ENCODE measurements around the gene SDF4.

SDF4 gene

DNA sequence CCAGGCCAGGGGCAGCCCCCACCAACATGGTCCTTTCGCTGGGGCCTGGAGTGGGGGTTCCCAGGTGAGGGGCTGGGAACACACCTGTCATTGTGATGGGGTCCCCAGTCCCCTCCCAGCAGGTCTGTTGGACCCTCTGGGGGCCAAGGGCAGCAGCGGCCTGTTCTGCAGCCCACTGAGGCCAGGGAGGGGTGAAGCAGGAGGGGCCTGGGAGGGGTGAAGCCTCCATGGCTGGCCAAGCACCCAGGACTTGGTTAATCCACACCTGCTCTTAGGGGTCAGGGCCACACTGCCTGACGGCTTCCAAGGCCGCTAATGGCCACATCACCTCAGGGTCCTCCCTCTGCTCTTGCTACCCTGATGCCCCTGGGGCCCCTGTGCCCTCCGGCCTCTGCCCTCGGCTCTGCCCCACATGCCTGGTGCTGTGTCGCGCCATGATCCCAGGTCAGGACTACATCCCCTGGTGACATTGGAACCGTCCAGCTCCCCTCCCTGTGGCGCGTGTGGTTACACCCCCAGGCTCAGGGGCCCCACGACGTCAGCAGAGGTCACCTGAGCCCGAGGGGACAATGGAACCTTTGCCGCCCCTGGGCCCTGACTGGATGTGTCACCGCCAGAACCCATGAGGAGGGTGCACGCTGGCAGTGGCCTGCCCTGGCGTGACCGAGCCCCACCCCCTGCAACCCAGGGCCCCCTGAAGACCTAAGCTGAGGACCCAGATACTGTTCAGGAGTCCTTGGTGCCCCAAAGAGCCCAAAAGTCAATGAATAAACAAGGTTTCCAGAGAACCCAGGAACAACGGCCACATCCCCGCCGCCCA, 32.5 kb downstream of the SDF4 start:
- no peak overlapping the region for H3K4me3 ChIP-seq (ENCODE audit: low read depth, low read length, poor library complexity, severe bottlenecking)
- H3K9ac ChIP-seq (ENCODE audit: low read length): no peak overlapping the region
- no peak overlapping the region for H2AFZ ChIP-seq (ENCODE audit: low read length)
- H3K79me2 ChIP-seq (ENCODE audit: insufficient read depth, low read length): no peaks in the 10 kb centered on the region
- no peaks in the 10 kb centered on the region for H3K4me1 ChIP-seq (ENCODE audit: insufficient read depth, low read length, severe bottlenecking)
- no peaks in the 10 kb centered on the region for H3K9me2 ChIP-seq (ENCODE audit: low read depth, low read length)
- TF ChIP-seq CTCF (IDR thresholded peaks at IDR 0.05; ENCODE audit: low read length) (no peak), EZH2 (IDR thresholded peaks at IDR 0.05; ENCODE audit: borderline replicate concordance, low read length) (no peak)
- no peaks in the 10 kb centered on the region for H3K36me3 ChIP-seq (ENCODE audit: insufficient read depth, low read length)
- peaks cover 4% of the 10 kb centered on the region; the same call in 1 of the 2 replicates for H3K9me3 ChIP-seq (ENCODE audit: low read length)
- no peaks in the 10 kb centered on the region for H4K20me1 ChIP-seq (ENCODE audit: insufficient read depth, low read length)
- peaks cover 9% of the 10 kb centered on the region for H3K27me3 ChIP-seq (ENCODE audit: insufficient read depth, low read length)
- H3F3A ChIP-seq (ENCODE audit: insufficient read depth, low read length): no peaks in the 10 kb centered on the region
- H3K27ac ChIP-seq (ENCODE audit: low read depth, low read length, poor library complexity, severe bottlenecking): no peak overlapping the region
- H3K4me2 ChIP-seq (ENCODE audit: low read length): no peak overlapping the region

GRCh38 chr1:1198423-1199140, 33.2 kb downstream of the SDF4 start:
- Histone ChIP-seq H3K27ac (ENCODE audit: low read depth, low read length, poor library complexity, severe bottlenecking) (no peak overlapping the region), H3K36me3 (ENCODE audit: insufficient read depth, low read length) (no peaks in the 10 kb centered on the region), H3K4me2 (ENCODE audit: low read length) (no peak overlapping the region), H3K4me1 (ENCODE audit: insufficient read depth, low read length, severe bottlenecking) (no peaks in the 10 kb centered on the region), H4K20me1 (ENCODE audit: insufficient read depth, low read length) (no peaks in the 10 kb centered on the region), H3F3A (ENCODE audit: insufficient read depth, low read length) (no peaks in the 10 kb centered on the region), H3K9ac (ENCODE audit: low read length) (no peak overlapping the region), H3K27me3 (ENCODE audit: insufficient read depth, low read length) (peaks cover 12% of the 10 kb centered on the region), H3K9me2 (ENCODE audit: low read depth, low read length) (no peaks in the 10 kb centered on the region), H3K4me3 (ENCODE audit: low read depth, low read length, poor library complexity, severe bottlenecking) (no peak overlapping the region), H2AFZ (ENCODE audit: low read length) (no peak overlapping the region), H3K79me2 (ENCODE audit: insufficient read depth, low read length) (no peaks in the 10 kb centered on the region), H3K9me3 (ENCODE audit: low read length) (peaks cover 4% of the 10 kb centered on the region; the same call in 1 of the 2 replicates)
- no peak for TF ChIP-seq EZH2 (IDR thresholded peaks at IDR 0.05; ENCODE audit: borderline replicate concordance, low read length)
- TF ChIP-seq CTCF (IDR thresholded peaks at IDR 0.05; ENCODE audit: low read length): no peak

DNA sequence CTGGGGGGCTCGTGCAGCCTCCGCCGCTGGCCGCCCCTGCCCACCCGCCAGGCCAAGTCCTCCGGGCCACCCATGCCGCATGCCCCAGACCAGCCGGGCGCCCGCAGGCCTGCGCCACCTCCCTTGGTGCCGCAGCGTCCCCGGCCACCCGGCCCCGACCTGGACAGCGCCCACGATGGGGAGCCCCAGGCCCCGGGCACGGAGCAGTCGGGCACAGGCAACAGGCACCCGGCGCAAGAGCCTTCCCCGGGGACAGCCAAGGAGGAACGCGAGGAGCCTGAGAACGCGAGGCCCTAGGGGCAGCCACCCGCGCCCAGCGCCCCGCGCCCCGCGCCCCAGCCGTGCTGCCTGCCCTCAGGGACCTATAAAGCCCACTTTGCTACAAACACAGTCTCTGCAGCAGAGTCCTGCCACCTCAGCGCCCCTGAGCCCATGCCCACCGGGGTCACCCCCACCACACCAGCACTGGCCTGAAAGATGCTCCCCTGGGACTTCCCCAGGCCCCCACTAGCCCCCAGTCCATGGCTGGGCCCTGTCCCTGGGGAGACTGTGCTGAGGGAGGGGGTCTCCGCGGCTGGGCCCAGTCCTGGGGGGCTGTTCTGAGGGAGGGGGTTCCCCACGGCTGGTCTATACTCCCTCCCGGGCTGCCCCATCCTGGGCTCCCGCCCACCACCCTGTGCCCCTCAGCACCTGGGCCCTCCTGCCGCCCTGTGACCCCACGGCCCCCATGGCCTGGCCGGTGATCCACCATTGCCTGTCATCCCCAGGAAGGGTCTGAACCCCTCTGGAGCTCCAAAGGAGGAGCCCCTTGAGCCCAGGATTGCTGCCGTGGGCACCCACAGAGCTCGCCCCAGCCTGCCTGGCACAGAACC, 34.0 kb downstream of the SDF4 start:
- H3K9me3 ChIP-seq (ENCODE audit: low read length): peaks cover 4% of the 10 kb centered on the region; the same call in 1 of the 2 replicates
- H3K36me3 ChIP-seq (ENCODE audit: insufficient read depth, low read length): no peaks in the 10 kb centered on the region
- no peak overlapping the region for H3K27ac ChIP-seq (ENCODE audit: low read depth, low read length, poor library complexity, severe bottlenecking)
- no peaks in the 10 kb centered on the region for H3K4me1 ChIP-seq (ENCODE audit: insufficient read depth, low read length, severe bottlenecking)
- H3K27me3 ChIP-seq (ENCODE audit: insufficient read depth, low read length): peaks cover 12% of the 10 kb centered on the region
- H3F3A ChIP-seq (ENCODE audit: insufficient read depth, low read length): no peaks in the 10 kb centered on the region
- no peaks in the 10 kb centered on the region for H4K20me1 ChIP-seq (ENCODE audit: insufficient read depth, low read length)
- no peaks in the 10 kb centered on the region for H3K9me2 ChIP-seq (ENCODE audit: low read depth, low read length)
- no peak overlapping the region for H2AFZ ChIP-seq (ENCODE audit: low read length)
- H3K4me2 ChIP-seq (ENCODE audit: low read length): no peak overlapping the region
- H3K79me2 ChIP-seq (ENCODE audit: insufficient read depth, low read length): no peaks in the 10 kb centered on the region
- H3K9ac ChIP-seq (ENCODE audit: low read length): no peak overlapping the region
- no peak overlapping the region for H3K4me3 ChIP-seq (ENCODE audit: low read depth, low read length, poor library complexity, severe bottlenecking)
- TF ChIP-seq CTCF (IDR thresholded peaks at IDR 0.05; ENCODE audit: low read length) (no peak), EZH2 (IDR thresholded peaks at IDR 0.05; ENCODE audit: borderline replicate concordance, low read length) (no peak)

All from OCI-LY1 (cell line).